ENCODE results near the gene MAGI2.
"Not testable (repeated sequence)": the region's sequence is repeated elsewhere in the genome, so short reads cannot be mapped to it uniquely, and the experiment has no call there.

GRCh38 chr7:78240179-78240578 is 1213.3 kb downstream of the MAGI2 start:
- not testable (repeated sequence) for TF ChIP-seq CTCF (conservative IDR thresholded peaks at IDR 0.05; ENCODE audit: low read length); EZH2phosphoT487 (IDR thresholded peaks at IDR 0.05; ENCODE audit: borderline replicate concordance)

Data from Loucy (cell line).